Measurements from ENCODE around the gene PHTF1. TPM values are rescaled to one million over a fixed set of nuclear protein-coding genes. Genes with fewer than 3 reads are reported as not detected.

The PHTF1 gene
- total RNA-seq (27.2 TPM), polyA plus RNA-seq (8.3 TPM)

DNA sequence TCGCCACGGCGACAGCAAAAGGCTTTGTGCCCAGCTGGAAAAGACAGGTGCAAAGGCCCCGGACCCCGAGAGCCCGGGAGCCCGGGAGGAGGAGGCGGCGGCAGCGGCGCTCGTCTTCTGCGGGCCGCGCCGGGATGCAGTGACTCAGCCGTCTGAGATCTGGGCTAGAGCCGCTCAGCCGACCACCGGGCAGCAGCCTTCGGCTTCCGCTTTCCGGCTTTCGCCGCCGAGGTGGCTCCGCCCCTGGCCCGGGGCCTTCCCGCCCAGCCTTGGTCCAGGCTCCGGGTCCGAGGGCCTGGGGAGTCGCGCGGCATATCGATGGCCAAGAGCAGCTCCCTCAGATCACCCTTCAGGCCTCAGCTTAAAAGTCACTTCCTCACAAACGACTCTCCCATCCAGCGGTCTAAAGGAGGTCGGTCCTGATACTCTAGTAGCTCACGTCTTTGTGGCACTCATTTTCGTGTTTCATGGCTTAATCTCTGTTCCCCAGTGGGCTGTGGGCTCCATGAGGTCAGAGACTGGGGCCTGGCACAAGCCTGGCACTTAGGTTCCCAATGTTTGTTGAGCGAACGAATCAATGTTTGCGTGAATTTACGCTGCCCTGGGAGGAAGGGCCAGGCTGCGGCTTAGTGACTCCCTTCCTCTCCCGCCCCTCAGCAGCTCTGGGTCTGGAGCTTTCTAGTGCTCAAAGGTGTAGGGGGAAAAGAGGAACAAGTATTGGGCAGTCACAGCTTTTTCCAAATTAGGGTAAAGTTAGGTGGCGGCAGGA lies at the start of gene PHTF1:
Gene PHTF1 (minus strand): TSS at position 154 of the 769 bp plus-strand sequence. CDS start 783 bp downstream, outside the sequence.
- Histone ChIP-seq H3K36me3 (ENCODE audit: insufficient read depth) (no peaks in the 10 kb centered on the region), H3K4me1 (ENCODE audit: insufficient read depth) (no peaks in the 10 kb centered on the region), H3K27ac (ENCODE audit: low read depth) (peak within 1 kb of the TSS; percentile 84), H3K4me3 (ENCODE audit: low read depth, low read length) (peak within 1 kb of the TSS; percentile 96)
- WGBS = under 1% methylated on average over 47 of the region's 47 CpGs
- peak; percentile 37 for DNase-seq (ENCODE audit: extremely low spot score)

GRCh38 chr1:113808450-113809195 lies 49.3 kb upstream of the PHTF1 start:
- no peaks in the 10 kb centered on the region for H3K4me1 ChIP-seq (ENCODE audit: insufficient read depth)
- no peak overlapping the region for H3K27ac ChIP-seq (ENCODE audit: low read depth)
- H3K4me3 ChIP-seq (ENCODE audit: low read depth, low read length) = no peak overlapping the region
- DNase-seq (ENCODE audit: extremely low spot score) = no peak
- H3K36me3 ChIP-seq (ENCODE audit: insufficient read depth) = no peaks in the 10 kb centered on the region
- WGBS = 96% methylated on average over 4 of the region's 4 CpGs

DNA sequence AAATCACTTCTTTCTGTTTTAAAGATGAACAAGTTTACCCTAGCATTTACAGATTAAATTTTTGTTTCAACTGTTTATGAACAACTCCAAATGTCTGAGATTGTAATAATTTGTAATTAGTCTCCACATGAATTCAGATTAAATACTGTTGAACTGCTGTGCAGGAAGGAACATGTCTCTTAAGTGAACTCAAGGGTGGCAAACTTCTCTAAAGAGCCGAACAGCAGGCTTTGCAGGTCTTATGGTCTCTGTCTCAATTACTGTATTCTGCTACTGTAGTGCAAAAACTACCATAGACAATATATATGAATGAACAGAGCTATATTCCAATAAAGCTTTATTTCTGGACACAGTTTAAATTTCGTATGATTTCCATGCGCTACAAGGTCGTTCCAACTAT lies 46.4 kb upstream of the PHTF1 start:
- Histone ChIP-seq H3K4me3 (ENCODE audit: low read depth, low read length) (no peak overlapping the region), H3K27ac (ENCODE audit: low read depth) (no peak overlapping the region), H3K4me1 (ENCODE audit: insufficient read depth) (no peaks in the 10 kb centered on the region), H3K36me3 (ENCODE audit: insufficient read depth) (no peaks in the 10 kb centered on the region)
- DNase-seq (ENCODE audit: extremely low spot score) = no peak
- 94% methylated on average over 4 of the region's 4 CpGs for WGBS

GRCh38 chr1:113805256-113805531 lies 45.9 kb upstream of the PHTF1 start:
- no peak overlapping the region for H3K27ac ChIP-seq (ENCODE audit: low read depth)
- WGBS = 95% methylated on average over 6 of the region's 6 CpGs
- no peak overlapping the region for H3K4me3 ChIP-seq (ENCODE audit: low read depth, low read length)
- no peaks in the 10 kb centered on the region for H3K4me1 ChIP-seq (ENCODE audit: insufficient read depth)
- no peak for DNase-seq (ENCODE audit: extremely low spot score)
- H3K36me3 ChIP-seq (ENCODE audit: insufficient read depth) = no peaks in the 10 kb centered on the region

DNA sequence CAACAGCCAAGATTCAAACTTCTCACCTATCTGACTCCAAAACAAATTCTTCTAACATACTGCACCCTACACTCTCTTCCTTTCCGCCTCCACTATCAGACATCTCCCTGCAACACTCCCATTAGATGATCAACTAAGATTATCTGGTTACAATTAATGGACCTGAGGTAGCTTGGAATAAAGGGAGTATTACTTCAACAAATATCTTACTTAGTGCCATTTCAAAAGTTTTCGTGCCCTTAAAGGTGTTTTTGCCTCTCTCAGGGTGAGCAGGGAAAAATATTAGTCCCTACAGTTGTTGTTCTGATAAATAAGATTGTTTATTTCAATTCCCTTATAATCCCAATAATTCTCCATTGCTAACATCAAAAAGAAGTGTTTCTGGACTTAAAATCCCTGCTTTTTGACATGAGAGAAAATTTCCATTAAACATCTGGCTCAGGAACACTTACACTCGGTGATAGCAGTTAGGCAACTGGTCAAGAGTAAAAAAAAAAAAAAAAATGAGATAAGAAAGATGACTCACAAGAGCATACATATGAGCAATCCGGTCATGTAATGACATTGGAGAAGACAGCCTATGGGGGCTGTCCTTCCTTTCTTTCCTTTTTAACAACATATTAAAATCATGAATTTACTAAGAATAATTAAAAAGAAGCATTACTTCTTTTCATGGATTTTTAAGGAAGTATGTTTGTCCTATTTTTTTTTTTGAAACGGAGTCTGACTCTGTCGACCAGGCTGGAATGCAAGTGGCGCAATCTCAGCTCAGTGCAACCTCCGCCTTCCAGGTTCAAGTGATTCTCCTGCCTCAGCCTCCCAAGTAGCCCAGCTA lies 45.4 kb upstream of the PHTF1 start:
- H3K4me1 ChIP-seq (ENCODE audit: insufficient read depth) = no peaks in the 10 kb centered on the region
- DNase-seq (ENCODE audit: extremely low spot score) = no peak
- 58% methylated on average over 8 of the region's 8 CpGs for WGBS
- H3K36me3 ChIP-seq (ENCODE audit: insufficient read depth) = no peaks in the 10 kb centered on the region
- H3K4me3 ChIP-seq (ENCODE audit: low read depth, low read length) = no peak overlapping the region
- H3K27ac ChIP-seq (ENCODE audit: low read depth) = no peak overlapping the region

- no peak overlapping the region for H3K27ac ChIP-seq (ENCODE audit: low read depth)
- H3K4me1 ChIP-seq (ENCODE audit: insufficient read depth) = no peaks in the 10 kb centered on the region
- WGBS = 95% methylated on average over 3 of the region's 3 CpGs
- no peak for DNase-seq (ENCODE audit: extremely low spot score)
- H3K4me3 ChIP-seq (ENCODE audit: low read depth, low read length) = no peak overlapping the region
- H3K36me3 ChIP-seq (ENCODE audit: insufficient read depth) = no peaks in the 10 kb centered on the region
These were observed 43.2 kb upstream of the PHTF1 start for GRCh38 chr1:113802367-113803007.

GRCh38 chr1:113800487-113800886 lies 41.2 kb upstream of the PHTF1 start:
- no peak for DNase-seq (ENCODE audit: extremely low spot score)
- Histone ChIP-seq H3K27ac (ENCODE audit: low read depth) (no peak overlapping the region), H3K4me1 (ENCODE audit: insufficient read depth) (no peaks in the 10 kb centered on the region), H3K4me3 (ENCODE audit: low read depth, low read length) (no peak overlapping the region), H3K36me3 (ENCODE audit: insufficient read depth) (no peaks in the 10 kb centered on the region)
- 84% methylated on average over 3 of the region's 3 CpGs for WGBS

GRCh38 chr1:113797472-113797871 lies 38.2 kb upstream of the PHTF1 start:
- 95% methylated on average over 4 of the region's 4 CpGs for WGBS
- DNase-seq (ENCODE audit: extremely low spot score) = no peak
- Histone ChIP-seq H3K27ac (ENCODE audit: low read depth) (no peak overlapping the region), H3K4me1 (ENCODE audit: insufficient read depth) (no peaks in the 10 kb centered on the region), H3K4me3 (ENCODE audit: low read depth, low read length) (no peak overlapping the region), H3K36me3 (ENCODE audit: insufficient read depth) (no peaks in the 10 kb centered on the region)

GRCh38 chr1:113793878-113794834 lies 34.9 kb upstream of the PHTF1 start:
- no peak for DNase-seq (ENCODE audit: extremely low spot score)
- H3K27ac ChIP-seq (ENCODE audit: low read depth) = no peak overlapping the region
- 95% methylated on average over 9 of the region's 9 CpGs for WGBS

DNA sequence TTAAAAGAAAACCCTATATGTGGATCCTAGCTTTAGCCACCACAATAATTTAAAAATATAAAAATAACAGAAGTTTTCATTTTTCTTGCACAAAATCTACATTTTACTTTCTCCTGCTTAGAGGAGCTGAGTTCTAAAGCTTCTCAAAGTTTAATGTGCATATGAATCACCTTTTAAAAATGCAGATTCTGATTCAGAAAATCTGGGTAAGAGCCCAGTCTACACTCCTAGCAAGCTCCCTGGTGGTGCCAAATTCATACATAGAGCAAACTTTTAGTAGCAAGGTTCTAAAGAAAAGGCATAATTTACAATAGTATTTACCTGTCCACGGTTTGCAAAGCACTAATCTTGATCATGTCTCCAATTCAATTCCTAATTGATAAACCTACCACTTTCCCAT lies 33.7 kb upstream of the PHTF1 start:
- Histone ChIP-seq H3K36me3 (ENCODE audit: insufficient read depth) (no peaks in the 10 kb centered on the region), H3K27ac (ENCODE audit: low read depth) (no peak overlapping the region), H3K4me3 (ENCODE audit: low read depth, low read length) (no peak overlapping the region), H3K4me1 (ENCODE audit: insufficient read depth) (no peaks in the 10 kb centered on the region)
- WGBS = 93% methylated on average over 1 of the region's 1 CpG
- DNase-seq (ENCODE audit: extremely low spot score) = no peak

More at GRCh38 chr1:113793878-113794834, 34.9 kb upstream of the PHTF1 start:
- Histone ChIP-seq H3K36me3 (ENCODE audit: insufficient read depth) (no peaks in the 10 kb centered on the region), H3K4me3 (ENCODE audit: low read depth, low read length) (no peak overlapping the region), H3K4me1 (ENCODE audit: insufficient read depth) (no peaks in the 10 kb centered on the region)

DNA sequence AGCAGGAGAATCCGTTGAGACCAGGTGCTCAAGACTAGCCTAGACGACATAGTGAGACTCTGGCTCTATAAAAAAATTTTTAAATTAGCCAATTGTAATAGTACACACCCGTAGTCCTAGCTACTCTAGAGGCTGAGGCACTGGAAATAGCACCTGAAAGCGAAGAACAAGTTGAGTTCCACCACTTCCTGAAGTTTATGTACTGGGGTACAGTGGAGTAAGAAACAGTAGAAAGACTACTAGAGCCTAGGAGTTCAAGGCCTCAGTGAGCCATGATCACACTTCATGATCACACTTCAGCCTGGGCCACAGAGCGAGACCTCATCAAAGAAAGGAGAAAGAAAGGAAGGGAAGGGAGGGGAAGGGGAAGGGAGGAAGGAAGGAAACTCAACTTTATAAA lies 33.2 kb upstream of the PHTF1 start:
- 93% methylated on average over 5 of the region's 5 CpGs for WGBS
- no peaks in the 10 kb centered on the region for H3K36me3 ChIP-seq (ENCODE audit: insufficient read depth)

GRCh38 chr1:113788802-113789201 lies 29.5 kb upstream of the PHTF1 start:
- Histone ChIP-seq H3K36me3 (ENCODE audit: insufficient read depth) (no peaks in the 10 kb centered on the region), H3K4me3 (ENCODE audit: low read depth, low read length) (no peak overlapping the region), H3K4me1 (ENCODE audit: insufficient read depth) (no peaks in the 10 kb centered on the region), H3K27ac (ENCODE audit: low read depth) (no peak overlapping the region)
- 94% methylated on average over 3 of the region's 3 CpGs for WGBS
- DNase-seq (ENCODE audit: extremely low spot score) = no peak

More for the DNA sequence above, 33.2 kb upstream of the PHTF1 start:
- DNase-seq (ENCODE audit: extremely low spot score) = no peak
- H3K4me1 ChIP-seq (ENCODE audit: insufficient read depth) = no peaks in the 10 kb centered on the region
- H3K27ac ChIP-seq (ENCODE audit: low read depth) = no peak overlapping the region
- no peak overlapping the region for H3K4me3 ChIP-seq (ENCODE audit: low read depth, low read length)

All from urinary bladder (tissue), 4 donors.